H9 (cell line): ENCODE measurements around the gene UBLCP1. TPM values are rescaled to one million over a fixed set of nuclear protein-coding genes. Genes with fewer than 3 reads are reported as not detected.
A peak's percentile ranks its signal among the peaks of the same experiment; 100 is the strongest.

Experiments
- DNase-seq: peaks from one replicate; pipeline ENCODE4 v3.0.0-alpha.2; 2017
- H2AFZ ChIP-seq: one replicate; pipeline ENCODE4 v1.6.1; 2013; ENCODE audit warnings: mild to moderate bottlenecking, low read length, control low read depth, moderate library complexity
- H2AK5ac ChIP-seq: 2 replicates; pipeline ENCODE4 v1.6.1; 2013; ENCODE audit warnings: low read length, control low read depth, mixed read lengths; ENCODE audit not compliant: insufficient read length
- H2BK120ac ChIP-seq: one replicate; pipeline ENCODE4 v1.6.1; 2013; ENCODE audit warnings: low read depth, mild to moderate bottlenecking, low read length, control low read depth, inconsistent platforms; ENCODE audit not compliant: poor library complexity, severe bottlenecking
- H2BK12ac ChIP-seq: 2 replicates; pipeline ENCODE4 v1.6.1; 2013; ENCODE audit warnings: low read length, control low read depth, mixed read lengths, low read depth; ENCODE audit not compliant: insufficient read length
- H2BK15ac ChIP-seq: 2 replicates; pipeline ENCODE4 v1.6.1; 2013; ENCODE audit warnings: low read depth, low read length, control low read depth
- H2BK20ac ChIP-seq: one replicate; pipeline ENCODE4 v1.6.1; 2013; ENCODE audit warnings: low read depth, mild to moderate bottlenecking, low read length, control low read depth, inconsistent platforms; ENCODE audit not compliant: poor library complexity, severe bottlenecking
- H2BK5ac ChIP-seq: 2 replicates; pipeline ENCODE4 v1.6.1; 2013; ENCODE audit warnings: low read length, control low read depth, mixed read lengths; ENCODE audit not compliant: insufficient read length
- H3K14ac ChIP-seq: 2 replicates; pipeline ENCODE4 v1.6.1; 2013; ENCODE audit warnings: low read length, control low read depth; ENCODE audit not compliant: insufficient read depth
- H3K18ac ChIP-seq: 2 replicates; pipeline ENCODE4 v1.6.1; 2013; ENCODE audit warnings: low read depth, mild to moderate bottlenecking, mixed read lengths, low read length, control low read depth; ENCODE audit not compliant: insufficient read length
- H3K23ac ChIP-seq: 2 replicates; pipeline ENCODE4 v1.6.1; 2013; ENCODE audit warnings: low read length, control low read depth, mixed read lengths, low read depth; ENCODE audit not compliant: insufficient read length
- H3K23me2 ChIP-seq: 2 replicates; pipeline ENCODE4 v1.6.1; 2013; ENCODE audit warnings: low read depth, mild to moderate bottlenecking, mixed read lengths, low read length, control low read depth; ENCODE audit not compliant: insufficient read length, poor library complexity, severe bottlenecking
- H3K27ac ChIP-seq: 2 replicates; pipeline ENCODE4 v1.5.1; 2013; ENCODE audit warnings: low read length, control low read depth, mixed read lengths, low read depth; ENCODE audit not compliant: insufficient read length
- H3K27me3 ChIP-seq: 2 replicates; pipeline ENCODE4 v1.6.1; 2013; ENCODE audit warnings: low read length, control low read depth, inconsistent platforms; ENCODE audit not compliant: insufficient read depth
- H3K4ac ChIP-seq: 2 replicates; pipeline ENCODE4 v1.6.1; 2013; ENCODE audit warnings: low read depth, mild to moderate bottlenecking, control low read depth, inconsistent platforms, low read length, moderate library complexity
- H3K4me1 ChIP-seq: 2 replicates; pipeline ENCODE4 v1.6.1; 2013; ENCODE audit warnings: low read length, control low read depth, inconsistent platforms; ENCODE audit not compliant: insufficient read depth
- H3K4me2 ChIP-seq: 2 replicates; pipeline ENCODE4 v1.6.1; 2013; ENCODE audit warnings: low read length, control low read depth, mixed read lengths; ENCODE audit not compliant: insufficient read length, insufficient read depth
- H3K56ac ChIP-seq: 2 replicates; pipeline ENCODE4 v1.6.1; 2013; ENCODE audit warnings: low read depth, mild to moderate bottlenecking, mixed read lengths, low read length, control low read depth; ENCODE audit not compliant: insufficient read length
- H3K79me1 ChIP-seq: 2 replicates; pipeline ENCODE4 v1.6.1; 2013; ENCODE audit warnings: low read depth, mild to moderate bottlenecking, moderate library complexity, low read length, control low read depth, inconsistent platforms; ENCODE audit not compliant: insufficient read depth, poor library complexity, severe bottlenecking
- H3K79me2 ChIP-seq: 2 replicates; pipeline ENCODE4 v1.6.1; 2013; ENCODE audit warnings: low read length, control low read depth, inconsistent platforms; ENCODE audit not compliant: insufficient read depth
- H3K9ac ChIP-seq: 2 replicates; pipeline ENCODE4 v1.6.1; 2013; ENCODE audit warnings: low read length, control low read depth, mixed read lengths; ENCODE audit not compliant: insufficient read length; ENCODE audit errors: extremely low read depth
- H3K9me3 ChIP-seq: one replicate; pipeline ENCODE4 v1.6.1; 2013; ENCODE audit warnings: low read depth, low read length, inconsistent platforms; ENCODE audit not compliant: control insufficient read depth
- H3T11ph ChIP-seq: one replicate; pipeline ENCODE4 v1.6.1; 2013; ENCODE audit warnings: mild to moderate bottlenecking, low read length, control low read depth, inconsistent platforms
- H4K20me1 ChIP-seq: one replicate; pipeline ENCODE4 v1.6.1; 2013; ENCODE audit not compliant: control insufficient read depth, insufficient read length, insufficient read depth
- H4K5ac ChIP-seq: 2 replicates; pipeline ENCODE4 v1.6.1; 2013; ENCODE audit warnings: low read depth, mild to moderate bottlenecking, mixed read lengths, low read length, control low read depth; ENCODE audit not compliant: insufficient read length
- H4K8ac ChIP-seq: replicated peaks from 2 replicates; pipeline ENCODE4 v1.6.1; 2013; ENCODE audit warnings: low read length, control low read depth, mixed read lengths, low read depth; ENCODE audit not compliant: insufficient read length
- H4K91ac ChIP-seq: 2 replicates; pipeline ENCODE4 v1.6.1; 2013; ENCODE audit warnings: low read depth, mild to moderate bottlenecking, moderate library complexity, mixed read lengths, low read length, control low read depth; ENCODE audit not compliant: insufficient read length
- H3K27ac Mint-ChIP-seq, 3 experiments: 2 replicates in 2 of 3; 3 replicates in 1 of 3; pipeline ENCODE4 v1.8.0; 2020 to 2021; ENCODE audit warnings: mixed read lengths in 3 of 3, mild to moderate bottlenecking in 1 of 3, moderate library complexity in 1 of 3
- H3K27me3 Mint-ChIP-seq: 2 replicates; pipeline ENCODE4 v1.8.0; 2021; ENCODE audit warnings: low read depth, mild to moderate bottlenecking, moderate library complexity, mixed read lengths
- H3K36me3 Mint-ChIP-seq, 3 experiments: 2 replicates in 2 of 3; 3 replicates in 1 of 3; pipeline ENCODE4 v1.8.0; 2020 to 2021; ENCODE audit warnings: low read depth in 3 of 3, mixed read lengths in 3 of 3; ENCODE audit not compliant: insufficient read depth in 1 of 3
- H3K4me1 Mint-ChIP-seq, 2 experiments: 2 replicates each; pipeline ENCODE4 v1.8.0; 2020; ENCODE audit warnings: mixed read lengths in 2 of 2
- H3K4me3 Mint-ChIP-seq, 2 experiments: 2 replicates in 1 of 2; 3 replicates in 1 of 2; pipeline ENCODE4 v1.8.0; 2020 to 2021; ENCODE audit warnings: mild to moderate bottlenecking in 2 of 2, mixed read lengths in 2 of 2, moderate library complexity in 1 of 2
- H3K9me3 Mint-ChIP-seq, 2 experiments: 2 replicates in 1 of 2; 3 replicates in 1 of 2; pipeline ENCODE4 v1.8.0; 2020; ENCODE audit warnings: mild to moderate bottlenecking in 2 of 2, mixed read lengths in 2 of 2, moderate library complexity in 1 of 2
- WGBS: extraction: QIAGEN DNeasy Blood & Tissue Kit; methylation state at CpG from one replicate; pipeline ENCODE4 v1.1.7; 2013; ENCODE audit warnings: missing lambda C conversion rate, low lambda C conversion rate, mixed read lengths; ENCODE audit not compliant: insufficient read length; ENCODE audit errors: extremely low coverage; 5-methylcytosine and 5-hydroxymethylcytosine counted together
- total RNA-seq: library from RNA; stranded (reverse); gene quantifications from 2 replicates; pipeline ENCODE4 v1.2.1, GENCODE V29; 2021
- TF ChIP-seq, protein P1 (sequence below): fragments of 200-600 bp; sonication (generic); conservative IDR thresholded peaks from 3 replicates; pipeline ENCODE4 v1.8.0; 2021; ENCODE audit warnings: antibody characterized with exemption, mild to moderate bottlenecking

UBLCP1 gene
- total RNA-seq, 1 experiment from 2014 or later, result 37.9 TPM

DNA sequence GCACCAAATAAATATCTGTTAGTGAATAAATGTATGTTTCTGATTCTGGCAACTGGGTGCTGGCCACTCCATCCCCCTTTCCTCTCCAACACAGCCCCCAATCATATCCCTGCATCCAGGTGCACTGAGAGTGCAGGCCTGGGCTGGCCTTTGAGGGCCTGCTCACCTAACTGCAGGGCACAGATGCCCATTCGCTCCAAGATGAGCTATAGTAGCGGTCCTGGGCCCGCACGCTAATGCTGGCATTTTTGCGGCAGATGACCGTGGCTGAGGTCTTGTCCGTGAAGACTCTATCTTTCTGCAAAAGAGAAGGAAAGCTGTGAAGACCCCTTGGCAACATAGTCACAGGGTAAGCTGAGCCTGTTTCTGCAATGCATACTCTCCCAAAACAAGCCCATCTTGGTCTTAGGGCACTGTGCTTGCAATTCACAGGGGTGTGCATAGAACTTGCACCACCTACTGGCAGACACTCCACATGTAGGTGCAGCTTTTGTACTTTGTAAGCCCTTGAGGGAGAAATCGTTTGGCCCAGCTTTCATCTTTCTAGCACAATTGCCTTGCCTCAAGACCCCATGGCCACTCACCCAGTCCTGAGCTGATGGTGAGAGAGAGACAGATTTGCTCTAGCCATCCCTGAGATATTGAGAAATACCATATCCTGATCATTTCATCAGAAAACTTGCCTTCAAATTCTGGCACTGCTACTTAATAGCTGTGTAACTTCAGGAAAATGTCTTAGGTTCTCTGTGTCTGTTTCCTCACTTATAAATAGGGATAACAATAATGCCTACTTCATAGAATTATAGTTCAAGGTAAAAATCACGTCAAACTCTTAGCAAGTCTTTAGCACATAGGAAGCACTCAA is 53.7 kb downstream of the UBLCP1 start:
- Histone ChIP-seq H4K5ac (no peak overlapping the region), H2BK15ac (no peak overlapping the region), H3K4me1 (no peaks in the 10 kb centered on the region), H3K23me2 (no peaks in the 10 kb centered on the region), H3K9me3 (no peaks in the 10 kb centered on the region), H3K79me2 (no peaks in the 10 kb centered on the region), H2BK5ac (no peak overlapping the region), H2AK5ac (no peak overlapping the region), H2AFZ (no peak overlapping the region), H2BK12ac (no peak overlapping the region), H3K18ac (no peak overlapping the region), H3K79me1 (no peaks in the 10 kb centered on the region), H2BK120ac (no peak overlapping the region), H4K20me1 (no peaks in the 10 kb centered on the region), H3K9ac (no peak overlapping the region), H4K8ac (no peak overlapping the region), H4K91ac (no peak overlapping the region), H3T11ph (no peak overlapping the region), H3K27ac (no peak overlapping the region), H2BK20ac (no peak overlapping the region), H3K4ac (no peak overlapping the region), H3K23ac (no peak overlapping the region), H3K27me3 (no peaks in the 10 kb centered on the region), H3K56ac (no peak overlapping the region), H3K4me2 (no peak overlapping the region), H3K14ac (no peak overlapping the region)
- no peak overlapping the region for H3K27ac Mint-ChIP-seq
- no peaks in the 10 kb centered on the region for H3K9me3 Mint-ChIP-seq
- no peak overlapping the region; a peak in 1 of 5 replicates for H3K4me3 Mint-ChIP-seq
- no CpG with 5 or more reads among the region's 9 CpGs for WGBS
- no peaks in the 10 kb centered on the region for H3K36me3 Mint-ChIP-seq
- peak; percentile 61 for DNase-seq
- H3K27me3 Mint-ChIP-seq, result peaks cover 14% of the 10 kb centered on the region
- TF ChIP-seq, protein P1, sequence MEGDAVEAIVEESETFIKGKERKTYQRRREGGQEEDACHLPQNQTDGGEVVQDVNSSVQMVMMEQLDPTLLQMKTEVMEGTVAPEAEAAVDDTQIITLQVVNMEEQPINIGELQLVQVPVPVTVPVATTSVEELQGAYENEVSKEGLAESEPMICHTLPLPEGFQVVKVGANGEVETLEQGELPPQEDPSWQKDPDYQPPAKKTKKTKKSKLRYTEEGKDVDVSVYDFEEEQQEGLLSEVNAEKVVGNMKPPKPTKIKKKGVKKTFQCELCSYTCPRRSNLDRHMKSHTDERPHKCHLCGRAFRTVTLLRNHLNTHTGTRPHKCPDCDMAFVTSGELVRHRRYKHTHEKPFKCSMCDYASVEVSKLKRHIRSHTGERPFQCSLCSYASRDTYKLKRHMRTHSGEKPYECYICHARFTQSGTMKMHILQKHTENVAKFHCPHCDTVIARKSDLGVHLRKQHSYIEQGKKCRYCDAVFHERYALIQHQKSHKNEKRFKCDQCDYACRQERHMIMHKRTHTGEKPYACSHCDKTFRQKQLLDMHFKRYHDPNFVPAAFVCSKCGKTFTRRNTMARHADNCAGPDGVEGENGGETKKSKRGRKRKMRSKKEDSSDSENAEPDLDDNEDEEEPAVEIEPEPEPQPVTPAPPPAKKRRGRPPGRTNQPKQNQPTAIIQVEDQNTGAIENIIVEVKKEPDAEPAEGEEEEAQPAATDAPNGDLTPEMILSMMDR, result peak; percentile 73
- peaks cover 0 to 3% of the 10 kb centered on the region in 2 experiments; a peak in 1 of 4 replicates for H3K4me1 Mint-ChIP-seq
